DOHH2 (cell line): ENCODE results near the gene ACOT6.

Source experiments
- H3F3A ChIP-seq: fragments of 200-600 bp; sonication (generic), shearing (Covaris generic); 2 replicates; pipeline ENCODE4 v1.6.0; 2016; ENCODE audit warnings: antibody characterized with exemption, mild to moderate bottlenecking; ENCODE audit not compliant: control insufficient read depth, insufficient read depth
- H3K27ac ChIP-seq: fragments of 200-600 bp; sonication (generic); 2 replicates; pipeline ENCODE4 v1.5.1; 2014; ENCODE audit warnings: low read depth, mild to moderate bottlenecking, low read length, moderate library complexity
- H3K27me3 ChIP-seq: fragments of 200-600 bp; sonication (generic); 2 replicates; pipeline ENCODE4 v1.6.1; 2014; ENCODE audit warnings: mild to moderate bottlenecking, low read length, mixed read lengths; ENCODE audit not compliant: control insufficient read depth
- H3K36me3 ChIP-seq: fragments of 200-600 bp; sonication (generic); 2 replicates; pipeline ENCODE4 v1.6.1; 2014; ENCODE audit warnings: mild to moderate bottlenecking, low read length, moderate library complexity, mixed read lengths; ENCODE audit not compliant: control insufficient read depth
- H3K4me1 ChIP-seq: fragments of 200-600 bp; sonication (generic); 2 replicates; pipeline ENCODE4 v1.6.1; 2014; ENCODE audit warnings: mild to moderate bottlenecking, low read length, mixed read lengths; ENCODE audit not compliant: control insufficient read depth
- H3K4me2 ChIP-seq: fragments of 200-600 bp; sonication (generic); 2 replicates; pipeline ENCODE4 v1.6.0; 2014; ENCODE audit warnings: mild to moderate bottlenecking, low read length, moderate library complexity
- H3K4me3 ChIP-seq: fragments of 200-600 bp; sonication (generic); 2 replicates; pipeline ENCODE4 v1.5.1; 2014; ENCODE audit warnings: mild to moderate bottlenecking, low read length, mixed read lengths
- H3K79me2 ChIP-seq: fragments of 200-600 bp; sonication (generic); 2 replicates; pipeline ENCODE4 v1.6.1; 2014; ENCODE audit warnings: mild to moderate bottlenecking, low read length, mixed read lengths; ENCODE audit not compliant: control insufficient read depth
- H3K9me2 ChIP-seq: fragments of 200-600 bp; sonication (generic); replicated peaks from 2 replicates; pipeline ENCODE4 v1.6.1; 2014; ENCODE audit warnings: mild to moderate bottlenecking, low read length, mixed read lengths; ENCODE audit not compliant: control insufficient read depth
- H3K9me3 ChIP-seq: fragments of 200-600 bp; sonication (generic); 2 replicates; pipeline ENCODE4 v1.6.1; 2014; ENCODE audit warnings: antibody characterized with exemption, low read length, mixed read lengths; ENCODE audit not compliant: control insufficient read depth, insufficient read depth
- H4K20me1 ChIP-seq: fragments of 200-600 bp; sonication (generic); 2 replicates; pipeline ENCODE4 v1.6.0; 2014; ENCODE audit warnings: low read depth, mild to moderate bottlenecking, antibody characterized with exemption, low read length, moderate library complexity; ENCODE audit not compliant: control insufficient read depth, insufficient read depth
- CTCF ChIP-seq: fragments of 200-600 bp; sonication (generic); IDR thresholded peaks from one replicate; pipeline ENCODE4 v1.5.1; 2014; ENCODE audit warnings: antibody characterized with exemption, mild to moderate bottlenecking, low read depth, low read length; ENCODE audit not compliant: poor library complexity, severe bottlenecking
- EZH2phosphoT487 ChIP-seq: fragments of 200-600 bp; sonication (generic); IDR thresholded peaks from 2 replicates; pipeline ENCODE4 v1.6.1; 2017; ENCODE audit warnings: borderline replicate concordance, mild to moderate bottlenecking, antibody characterized with exemption, low read length, moderate library complexity, mixed read lengths

The ACOT6 gene

GRCh38 chr14:73660511-73660910 is 48.2 kb downstream of the ACOT6 start:
- Histone ChIP-seq H4K20me1 (no peaks in the 10 kb centered on the region), H3K27ac (no peak overlapping the region), H3K36me3 (no peaks in the 10 kb centered on the region), H3K9me3 (no peaks in the 10 kb centered on the region), H3F3A (no peaks in the 10 kb centered on the region), H3K4me1 (no peaks in the 10 kb centered on the region), H3K4me2 (no peak overlapping the region), H3K27me3 (no peaks in the 10 kb centered on the region), H3K79me2 (no peaks in the 10 kb centered on the region), H3K4me3 (no peak overlapping the region), H3K9me2 (no peaks in the 10 kb centered on the region)
- TF ChIP-seq CTCF = no peak
- no peak for TF ChIP-seq EZH2phosphoT487

- Histone ChIP-seq H3K9me3 (no peaks in the 10 kb centered on the region), H3F3A (no peaks in the 10 kb centered on the region), H3K9me2 (no peaks in the 10 kb centered on the region), H3K79me2 (no peaks in the 10 kb centered on the region), H3K4me2 (no peak overlapping the region), H3K36me3 (no peaks in the 10 kb centered on the region), H3K27ac (no peak overlapping the region), H4K20me1 (no peaks in the 10 kb centered on the region), H3K4me1 (no peaks in the 10 kb centered on the region), H3K27me3 (no peaks in the 10 kb centered on the region), H3K4me3 (no peak overlapping the region)
- TF ChIP-seq CTCF (no peak), EZH2phosphoT487 (no peak)
Observed at GRCh38 chr14:73661872-73662271, 49.6 kb downstream of the ACOT6 start.

- Histone ChIP-seq H3K9me2 (no peaks in the 10 kb centered on the region), H3K27ac (no peak overlapping the region)
Observed at GRCh38 chr14:73662487-73662943, 50.2 kb downstream of the ACOT6 start.

More at GRCh38 chr14:73662487-73662943, 50.2 kb downstream of the ACOT6 start:
- no peaks in the 10 kb centered on the region for H3K27me3 ChIP-seq
- H3K4me1 ChIP-seq = no peaks in the 10 kb centered on the region
- H3K79me2 ChIP-seq = no peaks in the 10 kb centered on the region
- H3K9me3 ChIP-seq = no peaks in the 10 kb centered on the region
- H4K20me1 ChIP-seq = no peaks in the 10 kb centered on the region
- no peak overlapping the region for H3K4me2 ChIP-seq
- H3K36me3 ChIP-seq = no peaks in the 10 kb centered on the region
- no peak overlapping the region for H3K4me3 ChIP-seq
- H3F3A ChIP-seq = no peaks in the 10 kb centered on the region
- TF ChIP-seq EZH2phosphoT487 (no peak), CTCF (no peak)
